Stimulated activated CD4-positive, alpha-beta T cell treated with anti-CD3 and anti-CD28 coated beads, Interleukin-1b, Interleukin-23, amount 100 ng/mL, for 48 hours (primary cell): ENCODE results near the gene BICD1.

Source experiments
- DNase-seq: peaks from one replicate; pipeline ENCODE4 v3.0.0-alpha.2; 2020

BICD1 gene

GRCh38 chr12:32104572-32105355 lies 1.9 kb upstream of the BICD1 start:
- DNase-seq = no peak

GRCh38 chr12:32105986-32106516 lies 596 bp upstream of the BICD1 start:
- DNase-seq = peak; percentile 4

- DNase-seq = peak; percentile 22
These were observed 966 bp downstream of the BICD1 start for GRCh38 chr12:32107359-32108267.

GRCh38 chr12:32108787-32109186 lies 2.1 kb downstream of the BICD1 start:
- no peak for DNase-seq

GRCh38 chr12:32110417-32110816 lies 3.8 kb downstream of the BICD1 start:
- no peak for DNase-seq

- no peak for DNase-seq
These were observed 4.3 kb downstream of the BICD1 start for GRCh38 chr12:32110942-32111341.

- DNase-seq = no peak
These were observed 8.9 kb downstream of the BICD1 start for GRCh38 chr12:32115404-32116104.

GRCh38 chr12:32116897-32117296 lies 10.2 kb downstream of the BICD1 start:
- no peak for DNase-seq

- no peak for DNase-seq
These were observed 10.7 kb downstream of the BICD1 start for GRCh38 chr12:32117316-32117715.

- no peak for DNase-seq
These were observed 12.2 kb downstream of the BICD1 start for GRCh38 chr12:32118806-32119205.

GRCh38 chr12:32120419-32120818 lies 13.8 kb downstream of the BICD1 start:
- DNase-seq = no peak

GRCh38 chr12:32124637-32125036 lies 18.0 kb downstream of the BICD1 start:
- no peak for DNase-seq

- DNase-seq = no peak
These were observed 18.9 kb downstream of the BICD1 start for GRCh38 chr12:32125455-32126084.

GRCh38 chr12:32126720-32127119 lies 20.1 kb downstream of the BICD1 start:
- DNase-seq = no peak

- no peak for DNase-seq
These were observed 25.0 kb downstream of the BICD1 start for GRCh38 chr12:32131666-32132065.

GRCh38 chr12:32134101-32134888 lies 27.6 kb downstream of the BICD1 start:
- DNase-seq = peak; percentile 78

- no peak for DNase-seq
These were observed 29.3 kb downstream of the BICD1 start for GRCh38 chr12:32135967-32136366.

GRCh38 chr12:32136404-32136803 lies 29.8 kb downstream of the BICD1 start:
- DNase-seq = no peak

- peak; percentile 53 for DNase-seq
These were observed 32.4 kb downstream of the BICD1 start for GRCh38 chr12:32139064-32139421.

- no peak for DNase-seq
These were observed 34.2 kb downstream of the BICD1 start for GRCh38 chr12:32140877-32141276.

GRCh38 chr12:32145096-32145495 lies 38.4 kb downstream of the BICD1 start:
- DNase-seq = no peak
